NB4 (cell line): ENCODE results near the gene JMY.
"Not testable (repeated sequence)": the region's sequence is repeated elsewhere in the genome, so short reads cannot be mapped to it uniquely, and the experiment has no call there.

Experiments
- DNase-seq: peaks from one replicate; pipeline ENCODE4 v3.0.0; 2010; ENCODE audit warnings: low read depth
- H3K4me3 ChIP-seq: one replicate; pipeline ENCODE4 v1.5.1; 2011; ENCODE audit warnings: mild to moderate bottlenecking, low read depth, low read length, moderate library complexity
- MYC ChIP-seq: IDR thresholded peaks from 2 replicates; pipeline ENCODE4 v1.6.1; 2011; ENCODE audit warnings: low read depth, low read length
- POLR2A ChIP-seq: IDR thresholded peaks from 2 replicates; pipeline ENCODE4 v1.6.1; 2011; ENCODE audit warnings: mild to moderate bottlenecking; ENCODE audit not compliant: insufficient read length; ENCODE audit errors: extremely low read depth
- TF ChIP-seq, protein P1 (sequence below): IDR thresholded peaks from one replicate; pipeline ENCODE4 v1.5.1; 2012; ENCODE audit warnings: low read depth, low read length
- TF ChIP-seq, protein P2 (sequence below): IDR thresholded peaks from 2 replicates; pipeline ENCODE4 v1.6.1; 2011; ENCODE audit warnings: low read depth, low read length

JMY gene

GRCh38 chr5:79240561-79240960, 4.6 kb downstream of the JMY start:
- TF ChIP-seq POLR2A: no peak
- TF ChIP-seq, protein P1, sequence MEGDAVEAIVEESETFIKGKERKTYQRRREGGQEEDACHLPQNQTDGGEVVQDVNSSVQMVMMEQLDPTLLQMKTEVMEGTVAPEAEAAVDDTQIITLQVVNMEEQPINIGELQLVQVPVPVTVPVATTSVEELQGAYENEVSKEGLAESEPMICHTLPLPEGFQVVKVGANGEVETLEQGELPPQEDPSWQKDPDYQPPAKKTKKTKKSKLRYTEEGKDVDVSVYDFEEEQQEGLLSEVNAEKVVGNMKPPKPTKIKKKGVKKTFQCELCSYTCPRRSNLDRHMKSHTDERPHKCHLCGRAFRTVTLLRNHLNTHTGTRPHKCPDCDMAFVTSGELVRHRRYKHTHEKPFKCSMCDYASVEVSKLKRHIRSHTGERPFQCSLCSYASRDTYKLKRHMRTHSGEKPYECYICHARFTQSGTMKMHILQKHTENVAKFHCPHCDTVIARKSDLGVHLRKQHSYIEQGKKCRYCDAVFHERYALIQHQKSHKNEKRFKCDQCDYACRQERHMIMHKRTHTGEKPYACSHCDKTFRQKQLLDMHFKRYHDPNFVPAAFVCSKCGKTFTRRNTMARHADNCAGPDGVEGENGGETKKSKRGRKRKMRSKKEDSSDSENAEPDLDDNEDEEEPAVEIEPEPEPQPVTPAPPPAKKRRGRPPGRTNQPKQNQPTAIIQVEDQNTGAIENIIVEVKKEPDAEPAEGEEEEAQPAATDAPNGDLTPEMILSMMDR: no peak
- no peak for TF ChIP-seq MYC
- TF ChIP-seq, protein P2, sequence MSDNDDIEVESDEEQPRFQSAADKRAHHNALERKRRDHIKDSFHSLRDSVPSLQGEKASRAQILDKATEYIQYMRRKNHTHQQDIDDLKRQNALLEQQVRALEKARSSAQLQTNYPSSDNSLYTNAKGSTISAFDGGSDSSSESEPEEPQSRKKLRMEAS: no peak
- H3K4me3 ChIP-seq: peak overlapping the region; percentile 9
- DNase-seq: no peak

DNA sequence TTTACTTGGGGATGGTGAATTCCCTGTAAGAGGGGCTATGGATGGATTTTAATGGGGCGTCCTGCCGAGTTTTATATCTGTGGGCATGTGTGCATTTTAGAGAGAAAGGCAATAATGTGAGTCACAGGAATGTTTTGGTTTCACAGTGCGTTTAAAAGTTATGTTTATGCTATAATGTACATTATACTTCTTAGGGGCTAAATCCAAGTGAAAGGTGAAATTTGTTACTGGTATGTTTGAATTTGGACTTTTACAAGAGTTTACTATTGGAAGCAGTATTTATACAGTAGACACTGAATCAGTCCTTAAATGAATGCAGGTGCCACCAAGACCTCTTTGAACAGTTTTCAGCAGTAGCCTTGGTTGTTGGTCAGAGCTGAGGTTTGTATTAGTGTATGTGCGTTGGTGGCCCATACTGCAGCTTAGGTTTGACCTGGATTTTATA, 5.6 kb downstream of the JMY start:
- TF ChIP-seq MYC (no peak), POLR2A (no peak)
- TF ChIP-seq, protein P1: no peak
- TF ChIP-seq, protein P2: no peak
- H3K4me3 ChIP-seq: peak overlapping the region; percentile 16
- DNase-seq: no peak

DNA sequence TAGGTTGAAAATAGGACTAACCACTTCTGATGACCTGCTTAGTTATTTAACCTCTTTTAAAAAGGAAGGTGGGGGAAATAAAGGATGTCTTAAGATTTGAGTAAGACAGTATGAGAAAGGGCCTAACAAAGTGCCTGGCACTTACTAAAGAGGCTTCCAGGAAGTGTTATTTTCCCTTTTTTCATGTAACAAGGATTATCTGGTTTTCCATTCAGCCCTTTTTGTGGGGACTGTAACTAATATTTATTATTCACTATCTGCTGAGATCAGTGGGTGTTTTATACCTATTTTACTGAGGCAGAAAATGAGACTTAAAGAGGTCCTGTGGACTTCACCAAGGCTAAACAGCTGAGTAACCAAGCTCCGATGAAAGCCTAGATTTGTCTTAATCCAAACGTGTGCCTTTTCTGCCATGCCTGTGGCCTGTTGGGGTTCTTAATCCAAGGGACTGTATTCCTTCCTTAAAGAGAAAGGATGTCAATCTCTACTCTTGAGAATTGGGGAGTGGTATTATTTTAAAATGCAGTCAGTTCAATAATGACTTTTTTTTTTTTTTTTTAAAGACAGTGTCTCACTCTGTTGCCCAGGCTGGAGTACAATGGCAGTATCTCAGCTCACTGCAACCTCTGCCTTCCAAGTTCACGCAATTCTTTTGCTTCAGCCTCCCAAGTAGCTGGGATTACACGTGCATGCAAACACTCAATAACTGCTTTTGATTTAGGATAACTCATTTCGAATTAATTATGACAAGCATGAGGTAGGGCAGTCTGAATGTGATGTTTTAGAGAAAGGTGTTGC, 6.5 kb downstream of the JMY start:
- no peak for DNase-seq
- TF ChIP-seq POLR2A: no peak
- TF ChIP-seq, protein P2: no peak
- TF ChIP-seq, protein P1: no peak
- TF ChIP-seq MYC: no peak
- H3K4me3 ChIP-seq: peak overlapping the region; percentile 8

DNA sequence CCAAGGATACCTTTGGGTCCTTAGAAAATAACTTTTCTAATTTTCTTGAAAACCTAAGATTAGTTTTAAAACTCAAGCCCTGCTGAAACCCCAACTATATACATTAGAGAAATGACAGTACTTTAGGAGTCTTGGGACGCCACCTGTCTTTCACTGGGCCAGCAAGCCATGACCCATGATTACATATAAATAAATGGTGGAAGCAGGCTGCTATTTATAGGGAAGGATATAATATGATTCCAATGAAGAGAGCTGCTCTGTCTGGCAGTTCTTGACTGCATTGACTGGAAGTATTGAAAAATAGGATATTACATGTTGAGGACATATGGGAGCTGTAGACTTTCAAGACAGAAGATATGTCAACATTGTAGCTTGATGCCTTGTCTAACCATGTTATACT, 7.3 kb downstream of the JMY start:
- H3K4me3 ChIP-seq: no peak overlapping the region
- TF ChIP-seq, protein P2: no peak
- TF ChIP-seq, protein P1: no peak
- no peak for DNase-seq

DNA sequence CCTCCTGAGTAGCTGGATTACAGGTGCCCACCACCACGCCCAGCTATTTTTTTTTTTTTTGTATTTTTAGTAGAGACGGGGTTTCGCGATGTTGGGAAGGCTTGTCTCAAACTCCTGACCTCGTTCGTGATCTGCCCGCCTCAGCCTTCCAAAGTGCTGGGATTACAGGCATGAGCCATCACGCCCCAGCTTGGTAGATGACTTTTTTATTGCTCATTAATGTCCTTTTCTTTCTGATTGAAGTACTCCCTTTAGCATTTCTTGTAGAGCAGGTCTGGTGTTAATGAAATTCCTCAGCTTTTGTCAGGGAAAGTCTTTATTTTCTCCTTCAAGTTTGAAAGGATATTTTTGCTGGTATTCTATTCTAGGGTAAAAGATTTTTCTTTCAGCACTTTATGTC, 18.1 kb downstream of the JMY start:
- not testable (repeated sequence) for DNase-seq, H3K4me3 ChIP-seq

- DNase-seq: no peak
- TF ChIP-seq POLR2A: no peak
- TF ChIP-seq, protein P2: no peak
- TF ChIP-seq MYC: no peak
- TF ChIP-seq, protein P1: peak; percentile 36
- H3K4me3 ChIP-seq: no peak overlapping the region
Measured at GRCh38 chr5:79255786-79256557, 20.0 kb downstream of the JMY start.
